Activated naive CD8-positive, alpha-beta T cell treated with anti-CD3 and anti-CD28 coated beads, Interleukin-2, amount 50 U/mL, for 24 hours (primary cell): ENCODE data around the gene RELN.

Source experiments
- ATAC-seq: fragments of 150-1000 bp; cut with Tn5 transposase; one replicate; pipeline ENCODE4 v1.10.0; 2021
- DNase-seq: peaks from one replicate; pipeline ENCODE4 v3.0.0; 2021
- H3K27ac Mint-ChIP-seq: one replicate; pipeline ENCODE4 v1.8.0; 2021; ENCODE audit warnings: mild to moderate bottlenecking, mixed read lengths
- H3K27me3 Mint-ChIP-seq: one replicate; pipeline ENCODE4 v1.8.0; 2021; ENCODE audit warnings: mixed read lengths
- H3K36me3 Mint-ChIP-seq: one replicate; pipeline ENCODE4 v1.8.0; 2021; ENCODE audit warnings: low read depth, mixed read lengths
- H3K4me1 Mint-ChIP-seq: one replicate; pipeline ENCODE4 v1.8.0; 2021; ENCODE audit warnings: mixed read lengths
- H3K4me3 Mint-ChIP-seq: one replicate; pipeline ENCODE4 v1.8.0; 2021; ENCODE audit warnings: mild to moderate bottlenecking, moderate library complexity, mixed read lengths
- H3K9me3 Mint-ChIP-seq: one replicate; pipeline ENCODE4 v1.8.0; 2021; ENCODE audit warnings: mixed read lengths

The RELN gene

GRCh38 chr7:103660455-103661371 is 328.7 kb downstream of the RELN start:
- DNase-seq (no peak), ATAC-seq (no peak)
- no peak overlapping the region for H3K27ac Mint-ChIP-seq
- peaks cover 2% of the 10 kb centered on the region for H3K27me3 Mint-ChIP-seq
- H3K4me1 Mint-ChIP-seq = no peaks in the 10 kb centered on the region
- no peak overlapping the region for H3K4me3 Mint-ChIP-seq
- H3K9me3 Mint-ChIP-seq = no peaks in the 10 kb centered on the region
- H3K36me3 Mint-ChIP-seq = no peaks in the 10 kb centered on the region

- Mint-ChIP-seq H3K36me3 (no peaks in the 10 kb centered on the region), H3K4me3 (no peak overlapping the region), H3K27ac (no peak overlapping the region), H3K27me3 (peaks cover 2% of the 10 kb centered on the region), H3K4me1 (no peaks in the 10 kb centered on the region), H3K9me3 (no peaks in the 10 kb centered on the region)
- ATAC-seq (no peak), DNase-seq (no peak)
Observed at GRCh38 chr7:103658055-103659005, 331.1 kb downstream of the RELN start.

GRCh38 chr7:103657474-103657894 is 332.0 kb downstream of the RELN start:
- H3K27me3 Mint-ChIP-seq = peaks cover 3% of the 10 kb centered on the region
- no peak overlapping the region for H3K4me3 Mint-ChIP-seq
- H3K27ac Mint-ChIP-seq = no peak overlapping the region
- H3K9me3 Mint-ChIP-seq = no peaks in the 10 kb centered on the region
- no peaks in the 10 kb centered on the region for H3K4me1 Mint-ChIP-seq
- DNase-seq (no peak), ATAC-seq (no peak)
- H3K36me3 Mint-ChIP-seq = no peaks in the 10 kb centered on the region

DNA sequence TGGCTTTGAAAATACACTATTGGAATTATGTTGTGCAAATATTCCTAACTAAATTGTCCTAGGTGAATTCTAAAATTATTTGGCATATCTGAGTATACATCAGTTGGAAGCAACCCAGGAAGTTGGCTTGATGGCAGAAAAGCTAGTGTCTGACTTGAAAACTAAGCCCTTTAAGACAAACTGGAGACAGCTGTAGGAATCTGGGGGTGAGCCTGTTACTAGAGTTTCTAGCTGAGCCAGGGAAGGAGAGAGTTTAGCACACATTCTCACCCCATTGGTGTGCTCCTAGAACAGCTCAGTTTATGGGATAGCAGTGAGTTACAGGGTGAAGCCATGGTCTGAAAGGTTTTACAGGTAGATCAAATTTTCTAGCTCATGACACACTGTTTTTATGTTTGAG is 333.2 kb downstream of the RELN start:
- H3K36me3 Mint-ChIP-seq = no peaks in the 10 kb centered on the region
- ATAC-seq (no peak), DNase-seq (no peak)
- H3K27ac Mint-ChIP-seq = no peak overlapping the region
- no peak overlapping the region for H3K4me3 Mint-ChIP-seq
- H3K9me3 Mint-ChIP-seq = no peaks in the 10 kb centered on the region
- no peaks in the 10 kb centered on the region for H3K4me1 Mint-ChIP-seq
- H3K27me3 Mint-ChIP-seq = peaks cover 6% of the 10 kb centered on the region

DNA sequence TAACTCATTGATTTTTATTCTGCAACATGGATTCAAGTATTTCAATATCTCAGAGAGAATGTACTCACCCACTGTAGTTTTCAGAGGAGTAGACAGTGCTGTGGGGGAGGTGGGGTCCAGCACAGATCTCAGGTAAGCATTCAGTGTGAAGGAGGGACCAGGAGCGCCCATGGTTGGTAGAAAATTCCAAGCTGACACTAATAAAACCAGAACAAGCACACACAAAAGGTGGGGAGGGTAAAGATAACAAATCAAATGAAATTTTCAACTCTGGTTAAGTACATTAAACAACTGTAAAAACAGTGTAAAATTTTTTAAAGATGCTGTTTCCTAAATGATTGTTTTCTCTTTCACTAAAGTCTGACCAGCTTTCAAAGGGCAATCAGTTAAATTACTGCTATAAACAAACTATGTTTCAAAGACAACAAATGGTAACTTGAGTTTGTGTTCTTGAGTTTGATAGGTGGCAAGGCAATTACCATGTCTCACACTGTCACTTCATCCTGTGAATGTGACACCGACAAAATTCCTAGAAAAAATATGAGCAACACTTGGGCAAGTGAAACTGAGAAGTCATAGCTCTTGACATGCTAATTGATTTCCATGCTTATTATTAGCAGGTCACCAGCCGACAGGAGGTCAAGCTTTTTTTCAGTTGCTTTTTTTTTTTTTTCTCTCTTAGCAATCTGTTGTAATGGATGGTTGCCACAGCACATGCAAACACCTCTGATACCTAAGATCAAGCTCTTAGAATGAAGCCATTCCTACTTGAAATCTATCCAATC is 337.7 kb downstream of the RELN start:
- Mint-ChIP-seq H3K9me3 (peaks cover 19% of the 10 kb centered on the region), H3K27me3 (peaks cover 4% of the 10 kb centered on the region), H3K36me3 (no peaks in the 10 kb centered on the region), H3K4me1 (no peaks in the 10 kb centered on the region), H3K4me3 (no peak overlapping the region), H3K27ac (no peak overlapping the region)
- DNase-seq (no peak), ATAC-seq (no peak)

GRCh38 chr7:103649052-103649451 is 340.4 kb downstream of the RELN start:
- DNase-seq = no peak
- Mint-ChIP-seq H3K4me1 (no peaks in the 10 kb centered on the region), H3K36me3 (no peaks in the 10 kb centered on the region), H3K4me3 (no peak overlapping the region), H3K27me3 (peaks cover 7% of the 10 kb centered on the region), H3K27ac (no peak overlapping the region), H3K9me3 (peaks cover 37% of the 10 kb centered on the region)
- ATAC-seq = no peak

DNA sequence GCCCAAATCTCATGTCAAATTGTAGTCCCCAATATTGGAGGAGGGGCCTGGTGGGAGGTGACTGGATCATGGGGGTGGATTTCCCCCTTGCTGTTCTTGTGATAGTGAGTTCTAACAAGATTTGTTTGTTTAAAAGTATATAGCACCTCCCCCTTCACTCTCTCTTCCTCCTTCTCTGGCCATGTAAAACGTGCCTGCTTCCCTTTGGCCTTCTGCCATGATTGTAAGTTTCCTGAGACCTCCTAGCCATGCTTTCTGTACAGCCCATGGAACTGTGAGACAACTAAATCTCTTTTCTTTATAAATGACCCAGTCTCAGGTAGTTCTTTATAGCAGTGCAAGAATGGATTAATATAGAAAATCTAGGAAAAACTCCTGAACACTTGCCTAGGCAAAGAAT is 341.3 kb downstream of the RELN start:
- H3K27me3 Mint-ChIP-seq = peaks cover 7% of the 10 kb centered on the region
- H3K9me3 Mint-ChIP-seq = peaks cover 45% of the 10 kb centered on the region
- no peak overlapping the region for H3K4me3 Mint-ChIP-seq
- H3K4me1 Mint-ChIP-seq = no peaks in the 10 kb centered on the region
- DNase-seq (no peak), ATAC-seq (no peak)
- no peak overlapping the region for H3K27ac Mint-ChIP-seq
- peaks cover 1% of the 10 kb centered on the region for H3K36me3 Mint-ChIP-seq

DNA sequence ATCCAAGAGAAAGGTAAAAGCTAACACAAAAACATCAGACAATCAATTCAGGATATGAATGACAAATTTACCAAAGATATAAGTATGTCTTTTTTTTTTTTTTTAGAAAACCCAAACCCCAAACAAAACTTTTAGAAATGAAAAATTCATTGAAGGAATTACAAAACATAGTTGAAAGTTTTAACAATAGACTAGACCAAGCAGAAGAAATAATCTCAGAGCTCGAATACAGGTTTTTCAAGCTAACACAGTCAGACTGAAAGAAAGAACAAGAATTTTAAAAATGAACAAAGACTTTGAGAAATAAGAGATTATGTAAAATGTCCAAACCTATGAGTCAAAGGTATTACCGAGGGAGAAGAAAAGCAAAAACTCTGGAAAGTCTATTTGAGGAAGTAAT is 345.1 kb downstream of the RELN start:
- Mint-ChIP-seq H3K27ac (no peak overlapping the region), H3K27me3 (peaks cover 3% of the 10 kb centered on the region), H3K36me3 (peaks cover 2% of the 10 kb centered on the region), H3K4me1 (no peaks in the 10 kb centered on the region), H3K4me3 (no peak overlapping the region), H3K9me3 (peaks cover 46% of the 10 kb centered on the region)
- no peak for DNase-seq
- ATAC-seq = no peak

DNA sequence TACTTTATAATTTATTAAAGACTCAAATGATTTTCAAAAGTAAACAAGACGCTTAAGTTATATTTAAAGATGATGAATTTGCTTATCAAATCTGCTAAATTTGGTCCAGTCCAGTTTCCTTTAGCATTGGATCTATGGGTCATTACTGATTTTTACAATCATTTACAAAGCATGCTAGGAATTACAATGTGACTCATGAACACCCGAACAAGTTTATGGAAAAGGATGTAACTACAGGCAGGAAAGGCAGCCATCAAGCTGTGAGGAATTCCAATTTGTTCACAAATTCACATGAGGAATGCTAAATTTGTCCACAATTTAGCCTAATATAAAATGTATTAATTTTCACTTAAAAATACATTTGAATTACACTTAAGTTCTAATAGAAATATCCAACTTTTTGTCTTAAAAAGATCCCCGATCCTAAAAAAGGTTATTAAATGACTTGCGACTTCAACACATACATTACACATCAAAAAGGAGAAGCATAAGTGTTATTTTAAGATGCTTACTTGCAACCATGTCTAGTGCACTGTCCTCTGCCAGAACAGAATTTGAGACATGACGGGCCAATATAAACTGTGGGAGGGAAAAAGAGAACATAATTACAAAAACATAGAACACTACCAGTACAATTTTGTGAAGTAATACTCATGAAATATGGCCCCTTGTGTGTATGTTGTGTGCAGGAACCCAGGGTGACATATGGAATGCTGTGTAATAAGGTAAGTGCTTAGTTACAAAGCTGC is 349.3 kb downstream of the RELN start:
- Mint-ChIP-seq H3K27ac (no peak overlapping the region), H3K36me3 (peaks cover 2% of the 10 kb centered on the region), H3K4me3 (no peak overlapping the region), H3K27me3 (peaks cover 5% of the 10 kb centered on the region), H3K4me1 (peaks cover 3% of the 10 kb centered on the region), H3K9me3 (peaks cover 23% of the 10 kb centered on the region)
- DNase-seq (no peak), ATAC-seq (no peak)

DNA sequence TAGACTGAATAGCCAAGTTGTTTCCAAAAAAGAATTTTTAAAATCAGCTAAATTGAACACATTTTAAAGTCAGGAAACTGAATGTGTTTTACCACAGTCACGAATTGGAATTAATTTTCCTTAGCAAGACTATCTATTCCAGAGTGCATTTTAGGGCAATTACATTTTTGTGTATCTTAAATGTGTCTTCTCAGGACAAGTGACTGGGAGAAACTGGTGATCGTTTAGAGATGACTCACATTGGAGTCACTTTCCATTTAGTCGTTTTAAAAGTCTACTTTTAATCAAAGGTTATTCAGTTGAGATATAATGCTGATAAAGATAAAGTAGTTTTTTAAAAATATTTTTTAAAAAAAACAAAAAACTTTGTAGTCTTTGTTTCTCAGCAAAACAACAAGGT is 351.7 kb downstream of the RELN start:
- ATAC-seq (no peak), DNase-seq (no peak)
- Mint-ChIP-seq H3K36me3 (no peaks in the 10 kb centered on the region), H3K9me3 (peaks cover 3% of the 10 kb centered on the region), H3K27me3 (peaks cover 2% of the 10 kb centered on the region), H3K27ac (no peak overlapping the region), H3K4me1 (peaks cover 3% of the 10 kb centered on the region), H3K4me3 (no peak overlapping the region)

GRCh38 chr7:103637094-103637493 is 352.4 kb downstream of the RELN start:
- DNase-seq = no peak
- ATAC-seq = no peak
- Mint-ChIP-seq H3K27me3 (peaks cover 2% of the 10 kb centered on the region), H3K4me1 (peaks cover 3% of the 10 kb centered on the region), H3K27ac (no peak overlapping the region), H3K36me3 (no peaks in the 10 kb centered on the region), H3K9me3 (peaks cover 3% of the 10 kb centered on the region), H3K4me3 (no peak overlapping the region)

GRCh38 chr7:103636153-103636552 is 353.3 kb downstream of the RELN start:
- H3K4me1 Mint-ChIP-seq = peaks cover 3% of the 10 kb centered on the region
- ATAC-seq (no peak), DNase-seq (no peak)

DNA sequence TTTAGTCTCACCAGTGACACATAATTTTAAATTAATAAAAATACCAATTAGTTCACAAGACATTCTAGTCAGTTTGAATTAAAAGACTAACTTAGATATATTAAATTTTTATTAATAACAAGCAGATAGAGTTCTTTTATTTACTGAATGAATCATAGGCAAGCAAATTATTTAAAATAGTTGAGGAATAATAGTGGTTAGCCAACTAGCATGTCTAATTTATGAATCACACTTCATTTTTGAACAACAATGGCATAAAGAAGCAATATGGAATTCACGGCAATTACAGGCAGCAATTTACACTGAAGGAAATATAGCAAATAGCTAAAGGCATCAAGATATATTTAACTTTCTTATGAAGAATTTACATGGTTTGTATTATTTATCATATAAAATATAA is 356.5 kb downstream of the RELN start:
- no peaks in the 10 kb centered on the region for H3K9me3 Mint-ChIP-seq
- H3K27ac Mint-ChIP-seq = no peak overlapping the region
- H3K36me3 Mint-ChIP-seq = no peaks in the 10 kb centered on the region
- H3K4me3 Mint-ChIP-seq = no peak overlapping the region
- DNase-seq = no peak
- H3K27me3 Mint-ChIP-seq = peaks cover 5% of the 10 kb centered on the region
- H3K4me1 Mint-ChIP-seq = peaks cover 3% of the 10 kb centered on the region
- ATAC-seq = no peak

More at GRCh38 chr7:103636153-103636552, 353.3 kb downstream of the RELN start:
- Mint-ChIP-seq H3K9me3 (peaks cover 3% of the 10 kb centered on the region), H3K4me3 (no peak overlapping the region), H3K36me3 (no peaks in the 10 kb centered on the region), H3K27me3 (peaks cover 2% of the 10 kb centered on the region), H3K27ac (no peak overlapping the region)
